ENCODE measurements around the gene TMEM272.

The TMEM272 gene

DNA sequence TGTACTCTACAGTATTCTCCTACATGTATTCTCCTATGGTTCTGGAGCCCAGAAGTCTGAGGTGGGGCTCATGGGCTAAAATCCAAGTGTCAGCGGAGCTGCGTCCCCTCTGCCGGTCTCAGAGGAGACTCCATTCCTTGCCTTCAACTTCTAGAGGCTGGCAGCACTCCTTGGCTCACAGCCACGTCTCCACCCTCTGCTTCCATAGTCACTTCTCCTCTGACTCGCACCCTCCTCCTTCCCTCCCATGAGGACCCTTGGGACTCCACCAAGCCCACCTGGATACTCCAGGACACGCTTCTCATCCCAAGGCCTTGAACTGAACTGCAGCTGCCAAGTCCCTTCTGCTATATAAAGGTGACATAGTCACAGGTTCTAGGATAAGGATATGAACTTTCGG lies 68.8 kb downstream of the TMEM272 start:
- no peak for DNase-seq

GRCh38 chr13:51773515-51773914 lies 71.5 kb downstream of the TMEM272 start:
- no peak for DNase-seq

DNA sequence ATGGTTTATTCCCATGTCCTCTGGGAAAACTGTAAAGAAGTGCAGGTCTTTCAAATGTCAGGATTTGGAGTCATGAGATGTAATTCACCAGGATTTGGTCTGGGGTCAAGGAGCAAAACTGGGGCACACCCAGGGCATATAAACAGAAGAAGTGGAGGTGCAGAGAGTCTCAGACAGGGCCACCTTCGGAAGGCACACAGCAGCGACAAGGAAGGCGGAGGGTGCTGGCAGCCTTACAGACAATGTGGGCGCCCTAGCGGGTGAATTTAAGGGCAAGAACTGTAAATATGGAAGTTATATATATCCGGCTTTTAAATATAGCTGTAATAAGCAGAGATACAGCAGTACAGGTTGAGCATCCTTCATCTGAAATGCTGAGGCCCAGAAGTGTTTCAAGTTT lies 72.2 kb downstream of the TMEM272 start:
- DNase-seq: no peak

DNA sequence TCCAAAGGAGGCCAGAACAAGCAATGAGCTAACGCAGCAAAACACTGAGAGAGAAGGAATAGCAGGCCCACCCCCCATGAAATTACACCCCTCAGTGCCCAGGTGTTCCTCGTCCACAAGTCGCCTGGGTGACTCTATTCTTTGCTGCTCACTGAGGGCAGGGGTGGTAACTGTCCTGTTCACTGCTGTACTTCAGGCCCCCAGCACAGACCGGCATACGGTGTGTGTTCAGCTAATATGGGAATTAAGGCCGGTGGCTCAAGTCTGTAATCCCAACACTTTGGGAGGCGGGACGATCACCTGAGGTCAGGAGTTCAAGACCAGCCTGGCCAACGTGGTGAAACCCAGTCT lies 72.9 kb downstream of the TMEM272 start:
- no peak for DNase-seq

GRCh38 chr13:51771418-51772104 lies 73.4 kb downstream of the TMEM272 start:
- DNase-seq: no peak

DNA sequence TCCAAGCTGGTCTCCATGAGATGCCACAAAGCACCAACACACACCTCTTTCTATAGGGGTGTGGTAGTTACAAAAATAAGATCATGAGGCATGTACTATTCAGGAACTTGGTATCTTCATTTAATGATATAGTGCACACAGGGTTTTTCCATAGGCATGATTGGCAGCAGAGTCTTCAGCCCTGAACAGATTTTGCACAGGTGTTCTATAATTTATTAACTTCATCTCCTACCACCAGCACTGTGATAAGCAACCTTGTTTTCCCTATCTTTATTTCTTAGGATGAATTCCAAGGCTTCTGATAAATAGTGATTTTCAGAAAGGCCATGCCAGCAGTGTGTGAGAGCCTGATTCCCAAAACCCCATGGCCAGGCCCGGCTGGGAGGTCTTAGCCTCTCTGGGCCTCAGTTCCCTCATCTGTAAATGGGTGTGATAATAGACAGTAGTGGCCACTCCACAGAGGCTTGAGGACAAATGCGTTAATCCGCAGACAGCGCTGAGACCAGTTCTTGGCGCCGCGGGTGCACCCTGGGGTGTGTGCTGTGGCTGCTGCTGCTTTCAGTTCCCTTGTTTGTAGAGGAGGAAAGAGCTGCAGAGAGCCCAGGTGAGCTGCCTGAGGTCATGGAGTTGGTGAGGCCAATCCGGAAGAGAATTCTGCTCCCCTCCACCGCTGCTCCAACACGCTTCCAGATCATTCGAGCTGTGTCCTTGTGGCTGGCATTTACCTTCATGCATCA lies 74.1 kb downstream of the TMEM272 start:
- no peak for DNase-seq

DNA sequence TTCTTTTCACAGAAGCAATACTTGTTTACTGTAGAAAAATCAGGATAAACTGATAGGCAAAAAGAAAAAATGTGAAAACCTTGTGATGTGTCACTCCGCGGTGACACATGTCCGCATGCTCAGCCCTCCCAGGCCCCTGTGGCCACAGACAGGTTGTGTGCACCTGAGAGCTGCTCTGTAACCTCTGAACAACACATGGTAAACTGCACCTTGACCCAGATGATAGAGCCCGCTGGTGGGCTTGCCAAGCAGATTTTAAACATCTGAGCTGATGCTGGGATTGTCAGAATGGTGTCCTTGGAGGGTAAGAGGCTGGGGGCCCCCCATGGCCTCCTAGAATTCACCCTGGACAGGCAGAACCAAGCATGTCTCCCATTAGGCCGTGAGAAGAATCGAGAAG lies 74.8 kb downstream of the TMEM272 start:
- DNase-seq: no peak

DNA sequence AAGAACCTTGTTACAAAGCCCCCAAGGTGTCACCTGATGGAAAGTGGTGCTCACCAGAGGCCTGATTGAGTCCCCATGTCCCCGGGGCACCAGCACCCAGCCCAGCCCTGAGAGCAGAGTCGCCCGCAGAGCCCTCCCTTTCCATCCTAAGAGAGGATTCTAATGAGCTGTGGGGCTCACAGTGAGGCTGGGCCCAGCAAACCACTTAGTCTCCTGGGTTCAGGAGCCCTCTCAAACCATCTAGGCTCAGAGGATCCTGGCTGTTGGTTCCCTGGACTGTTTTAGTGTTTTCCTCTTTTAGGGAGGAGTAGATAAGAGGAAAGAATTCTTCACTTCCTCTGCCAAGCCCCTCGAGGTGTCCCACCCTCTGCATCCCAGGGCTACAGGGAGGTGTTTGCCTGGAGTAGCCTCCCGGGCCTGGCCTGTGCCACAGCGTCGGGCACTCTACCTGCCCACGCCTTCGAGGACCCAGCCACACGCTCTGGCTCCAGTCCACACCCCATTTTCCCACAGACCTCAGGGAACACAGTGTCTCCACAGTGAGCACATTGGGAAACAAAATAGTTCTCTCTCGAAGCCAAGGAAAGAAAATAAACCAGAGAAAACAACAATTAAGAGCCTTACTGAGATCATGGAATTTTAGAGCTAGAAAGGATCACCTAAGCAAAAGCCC lies 75.4 kb downstream of the TMEM272 start:
- DNase-seq: no peak

DNA sequence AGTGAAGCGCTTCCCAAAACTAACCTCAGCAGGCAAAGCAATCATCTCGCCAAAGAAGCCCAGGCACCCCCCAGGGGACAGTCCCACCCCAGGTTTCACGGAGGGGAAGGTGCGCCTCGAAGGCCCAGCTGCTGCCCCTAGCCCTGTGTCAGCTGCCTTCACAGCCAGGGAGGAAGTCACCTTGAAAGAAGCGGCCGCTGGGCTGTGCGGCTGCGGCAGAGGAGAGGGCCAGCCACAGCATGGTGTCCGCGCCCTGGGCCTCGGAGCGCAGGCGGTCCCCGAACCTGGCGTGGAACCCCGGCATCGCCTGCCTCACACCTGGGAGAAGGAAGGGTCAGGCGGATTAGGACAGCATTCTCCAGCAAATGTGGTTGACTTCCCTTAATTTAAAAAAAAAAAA lies 76.0 kb downstream of the TMEM272 start:
- no peak for DNase-seq

GRCh38 chr13:51768378-51768921 lies 76.5 kb downstream of the TMEM272 start:
- DNase-seq: no peak

- DNase-seq: no peak
These were observed 77.9 kb downstream of the TMEM272 start for GRCh38 chr13:51767100-51767499.

GRCh38 chr13:51765142-51765515 lies 79.8 kb downstream of the TMEM272 start:
- DNase-seq: no peak

GRCh38 chr13:51764184-51765141 lies 80.5 kb downstream of the TMEM272 start:
- peak; percentile 45 for DNase-seq

DNA sequence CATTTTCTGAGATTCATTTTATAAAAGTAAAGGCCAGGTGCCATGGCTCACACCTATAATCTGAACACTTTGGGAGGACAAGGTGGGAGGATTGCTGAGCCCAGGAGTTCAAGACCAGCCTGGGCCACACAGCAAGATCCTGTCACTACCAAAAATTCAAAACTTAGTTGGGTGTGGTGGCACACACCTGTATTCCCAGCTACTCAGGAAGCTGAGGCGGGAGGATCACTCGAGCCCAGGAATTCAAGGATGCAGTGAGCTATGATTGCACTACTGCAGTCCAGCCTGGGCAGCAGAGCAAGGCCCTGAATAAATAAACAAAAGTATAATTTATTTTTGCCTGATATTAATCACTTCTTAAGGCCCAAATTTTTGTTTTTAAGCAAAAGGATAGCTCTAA lies 81.5 kb downstream of the TMEM272 start:
- DNase-seq: no peak

All from activated CD4-positive, alpha-beta T cell treated with anti-CD3 and anti-CD28 coated beads, Interleukin-2, amount 50 U/mL, for 1 hour (primary cell).